DMS53 (cell line): ENCODE results near the gene TMEM37.

Source experiments
- DNase-seq: peaks from one replicate; lab custom pipeline; 2025; lab: John Stamatoyannopoulos, UW

Gene TMEM37

GRCh38 chr2:119419065-119419464, 12.6 kb upstream of the TMEM37 start:
- no peak for DNase-seq

GRCh38 chr2:119419803-119420508, 11.7 kb upstream of the TMEM37 start:
- no peak for DNase-seq

DNA sequence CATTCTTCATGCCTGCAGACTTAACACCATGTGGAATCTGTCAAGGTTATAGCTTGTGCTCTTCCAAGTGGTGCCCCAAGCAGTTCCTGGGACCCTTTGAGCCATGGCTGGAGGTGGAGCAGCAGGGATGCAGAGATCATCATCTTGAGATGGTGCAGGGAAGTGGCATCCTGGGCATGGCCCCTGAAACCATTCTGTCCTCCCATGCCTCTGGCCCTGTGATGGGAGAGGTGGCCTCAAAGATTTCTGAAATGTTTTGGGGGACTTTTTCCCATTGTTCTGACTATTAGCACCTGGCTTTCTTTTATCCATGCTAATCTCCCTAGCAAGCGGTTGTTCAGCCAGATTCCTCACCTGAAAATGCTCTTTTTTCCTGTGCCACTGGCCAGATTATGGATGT, 10.3 kb upstream of the TMEM37 start:
- DNase-seq, result no peak

DNA sequence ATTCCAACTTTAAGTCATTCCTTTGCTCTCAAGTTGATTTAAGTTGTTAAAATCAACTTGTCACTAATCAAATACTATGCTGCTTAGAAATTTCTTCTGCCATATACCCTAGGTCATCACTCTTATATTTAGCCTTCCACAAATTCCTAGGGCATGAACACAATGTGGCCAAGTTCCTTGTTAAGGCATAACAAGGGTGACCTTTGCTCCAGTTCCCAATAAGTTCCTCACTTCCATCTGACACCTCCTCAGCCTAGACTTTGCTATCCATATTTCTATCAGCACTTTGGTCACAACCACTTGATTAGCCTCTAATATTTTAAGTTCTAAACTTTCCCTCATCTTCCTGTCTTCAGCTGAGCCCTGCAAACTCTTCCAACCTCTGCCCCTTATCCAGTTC, 9.9 kb upstream of the TMEM37 start:
- no peak for DNase-seq

DNA sequence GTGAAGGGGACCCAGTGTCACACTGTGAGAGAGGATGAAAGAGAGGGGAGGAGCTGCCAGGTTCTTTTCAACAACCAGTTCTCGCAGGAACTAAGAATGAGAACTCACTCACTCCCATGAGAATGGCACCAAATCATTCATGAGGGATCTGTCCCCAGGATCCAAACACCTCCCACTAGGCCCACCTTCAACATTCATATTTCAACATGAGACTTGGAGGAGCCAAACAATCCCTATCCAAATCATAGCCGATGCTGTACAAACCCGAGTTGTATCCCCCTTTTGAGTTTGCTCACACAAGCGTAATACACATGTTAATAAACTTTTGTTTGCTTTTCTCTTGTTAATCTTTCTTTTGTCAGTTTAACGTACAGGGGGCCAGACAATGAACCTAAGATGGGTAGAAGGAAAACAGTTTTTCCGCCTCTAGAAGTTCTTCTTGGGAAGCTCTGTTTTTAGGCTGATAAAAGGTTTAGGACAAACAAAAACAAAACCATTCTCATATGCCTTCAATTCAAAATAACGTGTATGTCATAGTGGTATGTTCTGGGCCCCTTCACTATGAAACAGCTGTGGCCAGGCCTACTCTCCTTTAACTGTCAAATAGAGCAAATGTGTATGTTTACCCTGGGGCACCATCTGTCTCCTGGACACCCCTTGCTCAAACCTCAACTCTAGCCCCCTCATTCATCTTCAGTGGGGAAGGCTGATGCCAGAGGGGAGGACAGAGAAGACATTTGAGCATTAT, 9.1 kb upstream of the TMEM37 start:
- DNase-seq, result no peak

- no peak for DNase-seq
Observed at GRCh38 chr2:119423108-119423444, 8.6 kb upstream of the TMEM37 start.

DNA sequence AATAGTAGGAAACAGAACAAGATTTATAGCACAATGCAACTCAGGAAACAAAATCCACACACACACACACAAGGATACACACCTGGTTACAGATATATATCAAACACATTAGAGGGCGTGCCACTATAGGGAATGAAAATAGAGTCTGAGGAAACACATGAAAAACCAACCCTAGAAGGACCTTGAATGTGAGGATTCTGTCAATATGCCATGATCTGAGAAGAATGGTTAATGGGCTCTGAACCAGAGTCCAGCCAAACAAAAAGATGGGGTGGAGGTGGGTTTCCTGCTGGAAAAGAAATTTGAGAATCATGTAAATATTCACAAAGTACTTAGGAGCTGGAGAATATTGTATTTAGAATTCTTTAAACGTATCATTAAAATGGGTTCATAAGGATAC, 7.8 kb upstream of the TMEM37 start:
- DNase-seq, result no peak

- DNase-seq, result no peak
Observed at GRCh38 chr2:119424284-119425118, 7.2 kb upstream of the TMEM37 start.

- no peak for DNase-seq
Observed at GRCh38 chr2:119425119-119425405, 6.6 kb upstream of the TMEM37 start.

DNA sequence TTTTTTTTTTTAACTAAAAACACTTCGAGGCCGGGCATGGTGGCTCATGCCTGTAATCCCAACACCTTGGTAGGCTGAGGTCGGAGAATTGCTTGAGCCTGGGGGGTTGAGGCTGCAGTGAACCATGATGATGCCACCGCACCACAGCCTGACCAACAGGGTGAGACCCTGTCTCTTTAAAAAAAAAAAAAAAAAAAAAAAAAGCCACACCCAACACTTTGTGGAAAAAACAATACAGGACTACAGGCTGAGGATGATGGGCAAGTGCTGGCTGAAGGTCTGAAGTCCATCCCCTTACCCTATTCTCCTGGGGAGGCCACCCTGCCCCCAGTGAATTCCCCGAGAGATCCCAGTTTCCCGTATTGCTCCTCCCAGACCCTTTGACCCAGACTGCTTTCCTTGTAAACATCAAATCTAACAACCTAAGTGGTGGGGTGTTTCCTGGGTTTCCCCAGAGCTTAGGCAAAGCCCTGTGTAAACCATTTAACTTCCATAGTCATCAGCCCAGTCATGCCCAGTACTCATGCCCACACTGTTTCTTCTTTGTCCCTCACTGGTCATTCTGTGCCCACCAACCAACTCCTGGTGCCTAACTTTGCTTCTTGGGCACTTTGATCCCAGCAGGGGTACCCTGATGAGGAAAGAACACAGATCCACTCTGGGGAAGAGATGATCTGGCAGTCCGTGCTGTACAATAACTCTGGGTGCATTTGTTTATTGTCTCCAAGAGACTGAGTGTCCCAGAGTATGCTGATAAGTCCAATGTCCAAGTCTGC, 5.8 kb upstream of the TMEM37 start:
- DNase-seq, result peak; percentile 26

DNA sequence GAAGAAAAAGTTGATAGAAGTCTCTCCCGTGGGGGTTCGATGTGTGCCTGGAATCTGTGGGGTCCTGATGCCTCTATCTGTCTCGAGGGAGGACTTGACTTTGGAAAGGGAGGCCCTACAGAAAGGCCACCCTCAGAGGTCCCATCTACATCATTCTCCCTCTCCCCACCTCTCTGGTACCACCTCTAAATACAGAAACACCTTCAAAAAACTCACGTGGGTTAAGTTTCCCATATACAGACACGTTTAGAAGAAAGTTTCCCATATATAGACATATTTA, 5.3 kb upstream of the TMEM37 start:
- no peak for DNase-seq

GRCh38 chr2:119426801-119427395, 4.8 kb upstream of the TMEM37 start:
- no peak for DNase-seq

- no peak for DNase-seq
Observed at GRCh38 chr2:119427756-119428155, 3.9 kb upstream of the TMEM37 start.

GRCh38 chr2:119428488-119429224, 3.0 kb upstream of the TMEM37 start:
- DNase-seq, result no peak

DNA sequence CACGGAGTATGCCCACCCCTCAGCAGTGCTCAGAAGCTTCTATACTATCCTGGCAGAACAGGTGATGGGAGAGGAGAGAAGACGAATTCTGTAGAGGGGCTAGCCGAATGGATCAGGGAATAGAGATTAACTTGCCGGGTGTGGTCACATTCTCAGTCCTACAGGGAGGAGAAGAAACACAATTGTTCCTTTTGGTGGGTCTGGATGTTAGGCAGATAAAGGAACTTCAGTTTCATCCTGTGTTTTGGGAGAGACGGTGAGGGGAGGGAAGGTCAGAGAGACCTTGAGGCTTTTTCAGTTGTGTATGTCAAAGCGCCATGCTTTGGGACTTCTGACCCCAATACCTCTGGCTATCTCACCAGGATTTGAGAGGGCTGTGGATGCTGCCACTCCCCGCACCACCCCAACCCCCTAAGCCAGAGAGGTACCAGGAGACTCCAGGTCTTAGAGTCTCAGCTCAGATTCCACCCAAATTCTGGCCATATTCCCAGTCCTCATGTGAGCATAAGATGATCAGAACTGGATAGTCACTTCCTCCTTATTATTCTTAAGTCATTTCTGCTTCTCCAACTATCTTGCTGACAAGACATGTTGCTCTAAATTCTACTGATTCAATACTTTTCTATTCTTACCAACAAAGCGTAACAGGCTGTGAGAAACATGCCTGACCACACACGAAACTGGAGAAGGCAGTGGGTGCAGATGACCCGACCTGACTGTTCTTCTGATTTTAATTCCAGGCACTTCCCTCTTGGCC, 2.3 kb upstream of the TMEM37 start:
- DNase-seq, result no peak

DNA sequence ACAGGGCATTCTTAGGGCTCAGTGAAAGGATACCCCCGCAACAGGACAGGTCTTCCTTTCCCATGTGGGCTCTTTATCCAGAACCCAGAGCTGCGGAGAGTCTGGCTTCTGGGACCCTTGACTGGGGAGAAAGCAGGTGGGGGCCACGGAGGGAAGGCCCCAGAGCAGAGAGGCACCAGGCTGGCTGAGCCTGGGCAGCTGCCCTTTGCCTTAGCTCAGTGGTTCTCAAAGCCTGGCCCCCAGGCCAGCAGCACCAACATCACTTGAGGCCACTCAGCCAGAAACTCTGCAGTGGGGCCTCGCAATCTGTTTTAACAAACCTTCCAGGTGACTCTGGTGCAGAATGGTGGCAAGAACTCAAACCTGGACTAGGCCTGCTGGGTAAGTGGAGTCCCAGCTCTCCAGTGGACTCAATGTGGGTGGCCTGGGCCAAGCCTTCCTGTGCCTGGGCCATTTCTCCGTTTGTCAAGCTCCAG, 1.6 kb upstream of the TMEM37 start:
- DNase-seq, result peak; percentile 14

GRCh38 chr2:119431976-119432850, 559 bp downstream of the TMEM37 start:
- peak; percentile 37 for DNase-seq

DNA sequence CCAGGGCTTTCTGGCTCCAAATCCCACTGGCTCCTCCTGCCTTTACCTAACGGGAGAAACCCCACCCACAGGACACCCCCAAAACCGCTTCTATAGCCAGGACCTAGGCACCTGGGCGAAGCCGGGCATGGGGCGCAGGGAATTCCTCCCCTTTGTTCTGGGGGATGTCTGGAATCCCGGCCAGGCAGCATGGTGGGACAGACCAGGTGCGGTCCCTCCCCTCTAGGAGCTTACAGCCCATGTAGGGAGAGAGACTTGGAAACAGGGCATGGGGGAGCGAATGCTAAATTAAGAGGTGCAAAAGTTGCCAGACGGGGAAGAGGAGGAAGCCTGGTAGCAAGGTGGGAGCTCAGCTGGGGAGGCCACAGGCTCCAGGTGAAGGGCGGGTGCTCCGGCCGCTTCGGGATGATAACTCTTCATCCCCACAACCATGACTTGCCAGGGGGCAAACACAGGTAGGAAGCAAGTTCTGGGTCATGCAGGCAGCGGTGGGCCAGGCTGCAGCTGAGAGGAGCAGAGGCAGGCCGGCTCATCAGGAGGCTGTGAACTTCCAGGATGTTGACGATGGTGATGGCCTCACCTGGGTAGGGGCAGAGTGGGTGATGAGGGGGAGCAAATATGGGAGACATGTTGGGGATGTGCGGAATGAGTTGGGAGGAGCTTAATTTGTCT, 1.3 kb downstream of the TMEM37 start:
- no peak for DNase-seq
